ENCODE data around the gene SPTA1.

Gene SPTA1

GRCh38 chr1:158564608-158565007, 121.9 kb downstream of the SPTA1 start:
- DNase-seq, result no peak

- no peak for DNase-seq
Measured at GRCh38 chr1:158563853-158564252, 122.7 kb downstream of the SPTA1 start.
